ENCODE results near the gene TXNRD1.
"Not testable (repeated sequence)": the region's sequence is repeated elsewhere in the genome, so short reads cannot be mapped to it uniquely, and the experiment has no call there.

Gene TXNRD1

GRCh38 chr12:104197264-104197663 lies 18.3 kb upstream of the TXNRD1 start:
- Histone ChIP-seq H3K36me3 (ENCODE audit: control insufficient read depth, insufficient read depth, low read length) (no peaks in the 10 kb centered on the region), H3K27ac (ENCODE audit: low read depth, low read length, severe bottlenecking) (no peak overlapping the region), H3K4me1 (ENCODE audit: control insufficient read depth, insufficient read depth, low read length, poor library complexity, severe bottlenecking) (no peaks in the 10 kb centered on the region), H3K4me3 (ENCODE audit: extremely low read depth, insufficient read depth, low read length, poor library complexity, severe bottlenecking) (no peak overlapping the region), H3K9me3 (ENCODE audit: control insufficient read depth, low read length) (peaks cover 4% of the 10 kb centered on the region)
- no CpG with 5 or more reads among the region's 2 CpGs for WGBS, 2 experiments (ENCODE audit: insufficient coverage in 2 of 2)

GRCh38 chr12:104199964-104200363 lies 15.6 kb upstream of the TXNRD1 start:
- H3K4me3 ChIP-seq (ENCODE audit: extremely low read depth, insufficient read depth, low read length, poor library complexity, severe bottlenecking): no peak overlapping the region
- WGBS, 2 experiments (ENCODE audit: insufficient coverage in 2 of 2): 100% methylated on average over 1 of the region's 2 CpGs; no CpG with 5 or more reads in 1 of the 2 experiments

GRCh38 chr12:104201238-104202001 lies 14.2 kb upstream of the TXNRD1 start:
- WGBS, 2 experiments (ENCODE audit: insufficient coverage in 2 of 2): 55 to 80% methylated on average over 1 to 2 of the region's 3 CpGs
- Histone ChIP-seq H3K4me1 (ENCODE audit: control insufficient read depth, insufficient read depth, low read length, poor library complexity, severe bottlenecking) (no peaks in the 10 kb centered on the region), H3K4me3 (ENCODE audit: extremely low read depth, insufficient read depth, low read length, poor library complexity, severe bottlenecking) (no peak overlapping the region), H3K9me3 (ENCODE audit: control insufficient read depth, low read length) (peaks cover 4% of the 10 kb centered on the region), H3K27ac (ENCODE audit: low read depth, low read length, severe bottlenecking) (no peak overlapping the region), H3K36me3 (ENCODE audit: control insufficient read depth, insufficient read depth, low read length) (no peaks in the 10 kb centered on the region)

More at GRCh38 chr12:104199964-104200363, 15.6 kb upstream of the TXNRD1 start:
- no peaks in the 10 kb centered on the region for H3K36me3 ChIP-seq (ENCODE audit: control insufficient read depth, insufficient read depth, low read length)
- H3K9me3 ChIP-seq (ENCODE audit: control insufficient read depth, low read length): peaks cover 4% of the 10 kb centered on the region
- H3K27ac ChIP-seq (ENCODE audit: low read depth, low read length, severe bottlenecking): no peak overlapping the region
- H3K4me1 ChIP-seq (ENCODE audit: control insufficient read depth, insufficient read depth, low read length, poor library complexity, severe bottlenecking): no peaks in the 10 kb centered on the region

GRCh38 chr12:104204690-104205480 lies 10.7 kb upstream of the TXNRD1 start:
- Histone ChIP-seq H3K36me3 (ENCODE audit: control insufficient read depth, insufficient read depth, low read length) (no peaks in the 10 kb centered on the region), H3K4me3 (ENCODE audit: extremely low read depth, insufficient read depth, low read length, poor library complexity, severe bottlenecking) (no peak overlapping the region), H3K4me1 (ENCODE audit: control insufficient read depth, insufficient read depth, low read length, poor library complexity, severe bottlenecking) (no peaks in the 10 kb centered on the region), H3K27ac (ENCODE audit: low read depth, low read length, severe bottlenecking) (no peak overlapping the region), H3K9me3 (ENCODE audit: control insufficient read depth, low read length) (no peaks in the 10 kb centered on the region)
- 87 to 91% methylated on average over 10 to 16 of the region's 19 CpGs for WGBS, 2 experiments (ENCODE audit: insufficient coverage in 2 of 2)

- Histone ChIP-seq H3K4me1 (ENCODE audit: control insufficient read depth, insufficient read depth, low read length, poor library complexity, severe bottlenecking) (no peaks in the 10 kb centered on the region), H3K4me3 (ENCODE audit: extremely low read depth, insufficient read depth, low read length, poor library complexity, severe bottlenecking) (no peak overlapping the region), H3K27ac (ENCODE audit: low read depth, low read length, severe bottlenecking) (no peak overlapping the region), H3K36me3 (ENCODE audit: control insufficient read depth, insufficient read depth, low read length) (no peaks in the 10 kb centered on the region), H3K9me3 (ENCODE audit: control insufficient read depth, low read length) (no peaks in the 10 kb centered on the region)
- 90 to 94% methylated on average over 8 of the region's 8 CpGs for WGBS, 2 experiments (ENCODE audit: insufficient coverage in 2 of 2)
Measured at GRCh38 chr12:104207416-104208205, 8.0 kb upstream of the TXNRD1 start.

- no CpG with 5 or more reads among the region's 4 CpGs for WGBS, 2 experiments (ENCODE audit: insufficient coverage in 2 of 2)
- Histone ChIP-seq H3K36me3 (ENCODE audit: control insufficient read depth, insufficient read depth, low read length) (no peaks in the 10 kb centered on the region), H3K4me1 (ENCODE audit: control insufficient read depth, insufficient read depth, low read length, poor library complexity, severe bottlenecking) (no peaks in the 10 kb centered on the region), H3K27ac (ENCODE audit: low read depth, low read length, severe bottlenecking) (no peak overlapping the region), H3K4me3 (ENCODE audit: extremely low read depth, insufficient read depth, low read length, poor library complexity, severe bottlenecking) (no peak overlapping the region), H3K9me3 (ENCODE audit: control insufficient read depth, low read length) (no peaks in the 10 kb centered on the region)
Measured at GRCh38 chr12:104212516-104212915, 3.1 kb upstream of the TXNRD1 start.

- no peak overlapping the region for H3K27ac ChIP-seq (ENCODE audit: low read depth, low read length, severe bottlenecking)
- no peak overlapping the region for H3K4me3 ChIP-seq (ENCODE audit: extremely low read depth, insufficient read depth, low read length, poor library complexity, severe bottlenecking)
- no peaks in the 10 kb centered on the region for H3K4me1 ChIP-seq (ENCODE audit: control insufficient read depth, insufficient read depth, low read length, poor library complexity, severe bottlenecking)
- WGBS, 2 experiments (ENCODE audit: insufficient coverage in 2 of 2): 88 to 100% methylated on average over 1 of the region's 2 CpGs
- H3K36me3 ChIP-seq (ENCODE audit: control insufficient read depth, insufficient read depth, low read length): no peaks in the 10 kb centered on the region
- no peaks in the 10 kb centered on the region for H3K9me3 ChIP-seq (ENCODE audit: control insufficient read depth, low read length)
Measured at GRCh38 chr12:104213952-104214351, 1.6 kb upstream of the TXNRD1 start.

- no peaks in the 10 kb centered on the region for H3K36me3 ChIP-seq (ENCODE audit: control insufficient read depth, insufficient read depth, low read length)
- no peak overlapping the region for H3K27ac ChIP-seq (ENCODE audit: low read depth, low read length, severe bottlenecking)
- peak overlapping the region; percentile 45 for H3K4me3 ChIP-seq (ENCODE audit: extremely low read depth, insufficient read depth, low read length, poor library complexity, severe bottlenecking)
- no peaks in the 10 kb centered on the region for H3K9me3 ChIP-seq (ENCODE audit: control insufficient read depth, low read length)
- no peaks in the 10 kb centered on the region for H3K4me1 ChIP-seq (ENCODE audit: control insufficient read depth, insufficient read depth, low read length, poor library complexity, severe bottlenecking)
- 78 to 100% methylated on average over 1 of the region's 1 CpG for WGBS, 2 experiments (ENCODE audit: insufficient coverage in 2 of 2)
Measured at GRCh38 chr12:104216521-104216924, 944 bp downstream of the TXNRD1 start.

- not testable (repeated sequence) for H3K4me3 ChIP-seq (ENCODE audit: extremely low read depth, insufficient read depth, low read length, poor library complexity, severe bottlenecking); H3K9me3 ChIP-seq (ENCODE audit: control insufficient read depth, low read length); H3K4me1 ChIP-seq (ENCODE audit: control insufficient read depth, insufficient read depth, low read length, poor library complexity, severe bottlenecking); H3K36me3 ChIP-seq (ENCODE audit: control insufficient read depth, insufficient read depth, low read length); H3K27ac ChIP-seq (ENCODE audit: low read depth, low read length, severe bottlenecking)
- no CpG with 5 or more reads among the region's 2 CpGs for WGBS, 2 experiments (ENCODE audit: insufficient coverage in 2 of 2)
Measured at GRCh38 chr12:104218506-104218905, 2.9 kb downstream of the TXNRD1 start.

- Histone ChIP-seq H3K27ac (ENCODE audit: low read depth, low read length, severe bottlenecking) (peak overlapping the region; percentile 90), H3K4me1 (ENCODE audit: control insufficient read depth, insufficient read depth, low read length, poor library complexity, severe bottlenecking) (no peaks in the 10 kb centered on the region)
Measured at GRCh38 chr12:104218935-104219334, 3.4 kb downstream of the TXNRD1 start.

More at GRCh38 chr12:104218935-104219334, 3.4 kb downstream of the TXNRD1 start:
- Histone ChIP-seq H3K9me3 (ENCODE audit: control insufficient read depth, low read length) (no peaks in the 10 kb centered on the region), H3K4me3 (ENCODE audit: extremely low read depth, insufficient read depth, low read length, poor library complexity, severe bottlenecking) (no peak overlapping the region), H3K36me3 (ENCODE audit: control insufficient read depth, insufficient read depth, low read length) (no peaks in the 10 kb centered on the region)
- 100% methylated on average over 1 of the region's 1 CpG; no CpG with 5 or more reads in 1 of the 2 experiments for WGBS, 2 experiments (ENCODE audit: insufficient coverage in 2 of 2)

Measured in mesodermal cell (in vitro differentiated cells).